ENCODE results near the gene MAD1L1. TPM values are rescaled to one million over a fixed set of nuclear protein-coding genes. Genes with fewer than 3 reads are reported as not detected.

Gene MAD1L1
- total and polyA plus RNA-seq, 8 donors, result 21.4 to 58.8 (median 22.5) TPM

DNA sequence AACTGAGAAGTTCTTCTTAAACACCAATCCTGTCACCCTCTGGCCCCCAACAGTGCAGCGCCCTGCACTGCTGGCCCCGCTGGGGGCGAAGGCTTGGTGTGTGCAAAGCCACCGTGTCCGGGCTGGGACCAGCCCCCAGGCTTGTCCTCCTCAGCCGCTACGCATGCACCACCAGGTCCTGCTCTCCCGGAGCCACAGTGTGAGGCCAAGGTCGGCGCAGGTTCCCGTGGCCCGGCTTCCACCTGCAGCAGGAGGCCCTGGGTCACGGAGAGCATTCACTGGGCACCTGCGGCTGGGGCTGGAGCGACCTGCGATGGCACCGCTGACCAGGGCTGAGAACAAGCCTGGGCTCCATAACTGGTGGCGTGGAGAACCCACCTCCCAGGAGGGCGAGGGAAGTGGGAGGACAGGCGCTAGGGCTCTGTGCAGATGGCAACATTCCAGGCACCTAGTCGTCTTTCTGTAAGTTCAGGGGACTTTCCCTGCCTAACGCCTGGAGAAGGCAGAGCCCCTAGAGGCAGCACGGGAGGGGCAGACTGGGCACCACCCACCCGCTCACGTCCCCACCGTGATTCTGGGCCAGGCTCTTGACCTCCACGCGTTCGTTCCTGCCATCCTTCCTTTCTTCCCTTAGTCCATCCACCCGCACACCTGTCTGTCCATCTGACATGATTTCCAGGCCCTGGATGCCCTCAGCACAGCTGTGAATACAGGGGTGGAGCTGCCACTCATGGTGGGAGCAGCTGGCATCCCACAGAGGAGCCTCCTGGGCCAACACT, 291.1 kb downstream of the MAD1L1 start:
- peaks cover 0 to 49% of the 10 kb centered on the region in 2 donors for H3K4me1 ChIP-seq
- intact Hi-C loops (cut with DNase I), result no loop called here
- H3K4me3 ChIP-seq, result no peak overlapping the region
- H3K9me3 ChIP-seq, result no peaks in the 10 kb centered on the region
- no peak for ATAC-seq
- TF ChIP-seq, protein P1, sequence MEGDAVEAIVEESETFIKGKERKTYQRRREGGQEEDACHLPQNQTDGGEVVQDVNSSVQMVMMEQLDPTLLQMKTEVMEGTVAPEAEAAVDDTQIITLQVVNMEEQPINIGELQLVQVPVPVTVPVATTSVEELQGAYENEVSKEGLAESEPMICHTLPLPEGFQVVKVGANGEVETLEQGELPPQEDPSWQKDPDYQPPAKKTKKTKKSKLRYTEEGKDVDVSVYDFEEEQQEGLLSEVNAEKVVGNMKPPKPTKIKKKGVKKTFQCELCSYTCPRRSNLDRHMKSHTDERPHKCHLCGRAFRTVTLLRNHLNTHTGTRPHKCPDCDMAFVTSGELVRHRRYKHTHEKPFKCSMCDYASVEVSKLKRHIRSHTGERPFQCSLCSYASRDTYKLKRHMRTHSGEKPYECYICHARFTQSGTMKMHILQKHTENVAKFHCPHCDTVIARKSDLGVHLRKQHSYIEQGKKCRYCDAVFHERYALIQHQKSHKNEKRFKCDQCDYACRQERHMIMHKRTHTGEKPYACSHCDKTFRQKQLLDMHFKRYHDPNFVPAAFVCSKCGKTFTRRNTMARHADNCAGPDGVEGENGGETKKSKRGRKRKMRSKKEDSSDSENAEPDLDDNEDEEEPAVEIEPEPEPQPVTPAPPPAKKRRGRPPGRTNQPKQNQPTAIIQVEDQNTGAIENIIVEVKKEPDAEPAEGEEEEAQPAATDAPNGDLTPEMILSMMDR (IDR thresholded peaks at IDR 0.05), result no peak
- H3K36me3 ChIP-seq, result peaks cover 0 to 3% of the 10 kb centered on the region in 2 donors
- peak overlapping the region in 1 of 2 donors; percentile 85 for H3K27ac ChIP-seq
- H3K27me3 ChIP-seq, result no peaks in the 10 kb centered on the region
- peak in 2 of 4 donors; percentile 29 to 83 for DNase-seq

GRCh38 chr7:1940863-1941262, 291.9 kb downstream of the MAD1L1 start:
- intact Hi-C loops (cut with DNase I), result no loop called here
- H3K36me3 ChIP-seq, result peaks cover 0 to 11% of the 10 kb centered on the region in 2 donors
- no peaks in the 10 kb centered on the region for H3K9me3 ChIP-seq
- peaks cover 0 to 49% of the 10 kb centered on the region in 2 donors for H3K4me1 ChIP-seq
- TF ChIP-seq, protein P1 (IDR thresholded peaks at IDR 0.05), result no peak
- H3K27me3 ChIP-seq, result no peaks in the 10 kb centered on the region
- ATAC-seq, result peak; percentile 4
- peak overlapping the region in 1 of 2 donors; percentile 48 for H3K4me3 ChIP-seq
- H3K27ac ChIP-seq, result peak overlapping the region in 1 of 2 donors; percentile 85
- DNase-seq, result peak in 2 of 4 donors; percentile 48 to 89

DNA sequence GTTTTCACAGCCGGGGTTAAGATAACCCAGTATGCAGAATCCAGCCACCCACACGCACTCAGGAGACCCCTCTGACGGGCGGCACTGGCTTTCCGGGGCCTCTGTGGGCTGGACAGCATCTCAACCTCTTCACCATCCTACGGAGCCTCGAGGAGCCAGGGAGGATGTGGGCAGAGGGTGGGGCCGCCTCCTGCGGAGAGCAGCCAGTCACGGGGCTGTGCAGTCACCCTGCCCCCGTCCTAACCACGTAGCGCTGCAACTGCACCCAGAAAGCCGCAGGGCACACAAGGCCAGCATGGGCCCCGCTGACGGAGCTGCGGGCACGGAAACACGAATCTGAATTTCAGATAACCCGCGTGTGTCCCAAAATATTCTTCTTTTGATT, 292.4 kb downstream of the MAD1L1 start:
- Histone ChIP-seq H3K4me3 (peak overlapping the region; percentile 0 to 48), H3K9me3 (no peaks in the 10 kb centered on the region), H3K36me3 (peaks cover 0 to 15% of the 10 kb centered on the region in 2 donors), H3K27ac (peak overlapping the region; percentile 42 to 85), H3K27me3 (no peaks in the 10 kb centered on the region), H3K4me1 (peaks cover 0 to 49% of the 10 kb centered on the region in 2 donors)
- ATAC-seq, result peak; percentile 86
- DNase-seq, result peak in 3 of 4 donors; percentile 26 to 93 (median 91)
- TF ChIP-seq, protein P1 (IDR thresholded peaks at IDR 0.05), result no peak
- intact Hi-C loops (cut with DNase I), result no loop called here

DNA sequence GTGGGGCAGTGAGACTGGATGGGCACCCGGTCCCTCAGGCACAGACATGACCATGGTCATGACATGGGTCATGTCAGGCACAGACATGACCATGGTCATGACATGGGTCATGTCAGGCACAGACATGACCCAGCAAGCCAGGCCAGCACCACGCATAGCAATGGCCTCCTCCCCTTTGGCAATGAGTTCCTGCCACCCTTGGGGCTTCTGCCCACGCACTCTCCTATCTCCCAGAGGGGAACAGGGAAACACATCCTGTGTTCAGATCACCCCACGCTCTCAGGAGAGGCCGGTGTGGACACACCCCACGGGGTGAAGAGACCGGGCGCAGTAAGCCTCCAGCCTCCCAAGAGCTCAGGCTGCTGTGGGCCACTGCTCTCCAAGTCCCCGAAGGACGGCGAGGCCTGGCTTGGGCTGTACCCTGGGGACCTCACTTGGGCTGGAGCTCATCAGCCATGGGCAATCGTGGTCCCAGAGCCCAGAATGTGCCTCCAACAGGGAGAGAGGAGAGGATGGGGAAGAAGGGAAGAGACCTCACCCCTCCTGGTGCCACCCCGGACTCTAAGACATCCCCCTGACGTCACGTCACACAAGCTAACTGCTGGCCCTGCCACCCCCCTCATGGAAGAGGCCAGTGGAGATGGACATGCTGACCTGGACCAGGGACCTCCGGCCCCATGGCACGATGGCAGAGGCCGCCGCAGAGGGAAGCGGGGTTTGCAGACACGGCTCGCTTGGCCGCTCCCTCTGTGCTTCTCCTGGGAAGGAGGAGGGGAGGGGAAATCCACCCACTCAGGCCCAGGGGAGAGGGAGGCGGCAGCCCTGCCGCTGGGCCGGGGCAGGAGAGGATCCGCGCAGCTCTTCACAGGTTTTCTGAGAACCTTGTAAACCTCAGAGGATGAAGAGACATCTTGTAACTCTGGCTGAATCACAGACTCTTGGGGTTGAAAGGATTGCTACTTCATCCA, 293.0 kb downstream of the MAD1L1 start:
- H3K4me3 ChIP-seq, result peak overlapping the region; percentile 0 to 48
- peaks cover 0 to 20% of the 10 kb centered on the region in 2 donors for H3K36me3 ChIP-seq
- peak overlapping the region; percentile 42 to 85 for H3K27ac ChIP-seq
- no peaks in the 10 kb centered on the region for H3K27me3 ChIP-seq
- DNase-seq (peak in 2 of 4 donors; percentile 51 to 82), ATAC-seq (peak; percentile 24)
- H3K9me3 ChIP-seq, result no peaks in the 10 kb centered on the region
- TF ChIP-seq, protein P1 (IDR thresholded peaks at IDR 0.05), result no peak
- intact Hi-C loops (cut with DNase I), result loop anchor here in 1 of 2 donors (10.0 kb wide), 1 partner anchor 145 kb away; no protein-coding TSS in a partner anchor
- peaks cover 0 to 46% of the 10 kb centered on the region in 2 donors for H3K4me1 ChIP-seq

Measured in left lung (tissue), 10 donors.